ENCODE data around the gene GANC.
"Not testable (repeated sequence)": the region's sequence is repeated elsewhere in the genome, so short reads cannot be mapped to it uniquely, and the experiment has no call there.

GRCh38 chr15:42316282-42316805 is 43.3 kb downstream of the GANC start:
- TF ChIP-seq CTCF (conservative IDR thresholded peaks at IDR 0.05; ENCODE audit: low read length); EZH2phosphoT487 (IDR thresholded peaks at IDR 0.05; ENCODE audit: borderline replicate concordance): not testable (repeated sequence)
